Esophagus squamous epithelium (tissue), 5 donors: ENCODE measurements around the gene B3GNT7. TPM values are rescaled to one million over a fixed set of nuclear protein-coding genes. Genes with fewer than 3 reads are reported as not detected.

Experiments used
- DNase-seq: peaks from one replicate; lab custom pipeline; 2025; lab: John Stamatoyannopoulos, UW
- H3K27ac ChIP-seq, 4 donors: fragments of 200-600 bp; sonication (generic); one replicate each; pipeline ENCODE4 v1.5.1; 2016 to 2019; ENCODE audit warnings: mild to moderate bottlenecking in 1 of 4
- H3K27me3 ChIP-seq, 4 donors: fragments of 200-600 bp; sonication (generic); 1 replicate in 3 of 4; 2 replicates in 1 of 4; pipeline versions ENCODE4 v1.5.1 to v1.6.0; 2017 to 2021; ENCODE audit warnings: antibody characterized with exemption in 1 of 4
- H3K36me3 ChIP-seq, 3 donors: fragments of 200-600 bp; sonication (generic); one replicate each; pipeline ENCODE4 v1.5.1; 2016 to 2019
- H3K4me1 ChIP-seq, 3 donors: fragments of 200-600 bp; sonication (generic); one replicate each; pipeline ENCODE4 v1.5.1; 2017 to 2019
- H3K4me3 ChIP-seq, 4 donors: fragments of 200-600 bp; sonication (generic); 1 replicate in 3 of 4; 2 replicates in 1 of 4; pipeline ENCODE4 v1.5.1; 2016 to 2019; ENCODE audit warnings: mild to moderate bottlenecking in 2 of 4, moderate library complexity in 1 of 4
- H3K9me3 ChIP-seq, 3 donors: fragments of 200-600 bp; sonication (generic); one replicate each; pipeline ENCODE4 v1.5.1; 2016 to 2019
- CTCF ChIP-seq, 6 experiments: fragments of 450-650 bp in 4 of 6; fragments of 200-600 bp in 2 of 6; sonication (generic) in 2 of 6; IDR thresholded peaks; one replicate each; pipeline ENCODE4 v1.5.1; 2016 to 2019; ENCODE audit warnings: antibody characterized with exemption in 6 of 6, mild to moderate bottlenecking in 4 of 6, moderate library complexity in 4 of 6
- POLR2A ChIP-seq, 4 donors: fragments of 450-650 bp; IDR thresholded peaks; one replicate each; pipeline ENCODE4 v1.6.1; 2017; ENCODE audit warnings: antibody characterized with exemption in 4 of 4, mild to moderate bottlenecking in 4 of 4, moderate library complexity in 3 of 4
- WGBS, 2 donors: methylation state at CpG; one replicate each; pipeline ENCODE4 v1.1.5; 2018; 5-methylcytosine and 5-hydroxymethylcytosine counted together
- intact Hi-C: fragments of 100-400 bp; cut with DNase I; formaldehyde crosslinking; loops from one replicate; pipeline ENCODE4 v1.15.0; 2022
- total RNA-seq, 4 donors: library from RNA; depleted of rRNA; stranded (reverse); fragments of >200 nt; gene quantifications; one replicate each; pipeline ENCODE4 v1.1.0, GENCODE V29; 2016
- donor health status: DM: yes; HTN: yes; CAD: no.

Gene B3GNT7
- total RNA-seq, 4 donors from 2014 or later = 2.1 to 8.1 (median 5.2) TPM

- Histone ChIP-seq H3K4me1 (no peaks in the 10 kb centered on the region), H3K9me3 (no peaks in the 10 kb centered on the region), H3K27ac (no peak overlapping the region), H3K27me3 (no peaks in the 10 kb centered on the region), H3K36me3 (no peaks in the 10 kb centered on the region), H3K4me3 (no peak overlapping the region)
- DNase-seq = no peak
- WGBS, 2 donors = 82 to 88% methylated on average over 5 of the region's 5 CpGs
- TF ChIP-seq CTCF (IDR thresholded peaks at IDR 0.05) = no peak
- no peak for TF ChIP-seq POLR2A (IDR thresholded peaks at IDR 0.05)
- intact Hi-C loops = no loop called here
Observed at GRCh38 chr2:231351648-231352047, 43.9 kb upstream of the B3GNT7 start.

- intact Hi-C loops = no loop called here
- WGBS, 2 donors = 100% methylated on average over 2 to 5 of the region's 6 CpGs
- no peaks in the 10 kb centered on the region for H3K27me3 ChIP-seq
- H3K27ac ChIP-seq = no peak overlapping the region
- H3K4me3 ChIP-seq = no peak overlapping the region
- TF ChIP-seq CTCF (IDR thresholded peaks at IDR 0.05) (no peak), POLR2A (IDR thresholded peaks at IDR 0.05) (no peak)
- DNase-seq = no peak
- no peaks in the 10 kb centered on the region for H3K4me1 ChIP-seq
- H3K36me3 ChIP-seq = no peaks in the 10 kb centered on the region
- H3K9me3 ChIP-seq = no peaks in the 10 kb centered on the region
Observed at GRCh38 chr2:231353469-231353868, 42.0 kb upstream of the B3GNT7 start.

GRCh38 chr2:231355508-231356465 is 39.7 kb upstream of the B3GNT7 start:
- Histone ChIP-seq H3K9me3 (no peaks in the 10 kb centered on the region), H3K27me3 (no peaks in the 10 kb centered on the region), H3K4me1 (no peaks in the 10 kb centered on the region), H3K36me3 (peaks cover 0 to 4% (median 0%) of the 10 kb centered on the region in 3 donors), H3K4me3 (no peak overlapping the region), H3K27ac (no peak overlapping the region)
- WGBS, 2 donors = 76 to 88% methylated on average over 10 to 16 of the region's 28 CpGs
- intact Hi-C loops = no loop called here
- no peak for DNase-seq
- TF ChIP-seq CTCF (IDR thresholded peaks at IDR 0.05) (no peak), POLR2A (IDR thresholded peaks at IDR 0.05) (no peak)

GRCh38 chr2:231356466-231356844 is 39.1 kb upstream of the B3GNT7 start:
- no peak for DNase-seq
- no peak for TF ChIP-seq POLR2A (IDR thresholded peaks at IDR 0.05)
- no peak for TF ChIP-seq CTCF (IDR thresholded peaks at IDR 0.05)
- Histone ChIP-seq H3K36me3 (peaks cover 0 to 8% (median 0%) of the 10 kb centered on the region in 3 donors), H3K4me3 (no peak overlapping the region), H3K4me1 (no peaks in the 10 kb centered on the region), H3K9me3 (no peaks in the 10 kb centered on the region), H3K27me3 (no peaks in the 10 kb centered on the region), H3K27ac (no peak overlapping the region)
- WGBS, 2 donors = 71 to 73% methylated on average over 5 of the region's 5 CpGs
- intact Hi-C loops = no loop called here

- no peaks in the 10 kb centered on the region for H3K27me3 ChIP-seq
- no peaks in the 10 kb centered on the region for H3K9me3 ChIP-seq
- intact Hi-C loops = no loop called here
- WGBS, 2 donors = 83 to 89% methylated on average over 3 to 4 of the region's 7 CpGs
- TF ChIP-seq CTCF (IDR thresholded peaks at IDR 0.05) (no peak), POLR2A (IDR thresholded peaks at IDR 0.05) (no peak)
- no peak for DNase-seq
- no peak overlapping the region for H3K4me3 ChIP-seq
- no peak overlapping the region for H3K27ac ChIP-seq
- no peaks in the 10 kb centered on the region for H3K4me1 ChIP-seq
- H3K36me3 ChIP-seq = peaks cover 0 to 8% (median 0%) of the 10 kb centered on the region in 3 donors
Observed at GRCh38 chr2:231357048-231357447, 38.5 kb upstream of the B3GNT7 start.
